Germinal center (tissue), 1 donor: ENCODE measurements around the gene HCLS1.
A peak's percentile ranks its signal among the peaks of the same experiment; 100 is the strongest.
"Not testable (repeated sequence)": the region's sequence is repeated elsewhere in the genome, so short reads cannot be mapped to it uniquely, and the experiment has no call there.

Experiments
- DNase-seq: peaks from one replicate; pipeline ENCODE4 v3.0.0; 2012; ENCODE audit warnings: mixed read lengths, low spot score

Gene HCLS1

DNA sequence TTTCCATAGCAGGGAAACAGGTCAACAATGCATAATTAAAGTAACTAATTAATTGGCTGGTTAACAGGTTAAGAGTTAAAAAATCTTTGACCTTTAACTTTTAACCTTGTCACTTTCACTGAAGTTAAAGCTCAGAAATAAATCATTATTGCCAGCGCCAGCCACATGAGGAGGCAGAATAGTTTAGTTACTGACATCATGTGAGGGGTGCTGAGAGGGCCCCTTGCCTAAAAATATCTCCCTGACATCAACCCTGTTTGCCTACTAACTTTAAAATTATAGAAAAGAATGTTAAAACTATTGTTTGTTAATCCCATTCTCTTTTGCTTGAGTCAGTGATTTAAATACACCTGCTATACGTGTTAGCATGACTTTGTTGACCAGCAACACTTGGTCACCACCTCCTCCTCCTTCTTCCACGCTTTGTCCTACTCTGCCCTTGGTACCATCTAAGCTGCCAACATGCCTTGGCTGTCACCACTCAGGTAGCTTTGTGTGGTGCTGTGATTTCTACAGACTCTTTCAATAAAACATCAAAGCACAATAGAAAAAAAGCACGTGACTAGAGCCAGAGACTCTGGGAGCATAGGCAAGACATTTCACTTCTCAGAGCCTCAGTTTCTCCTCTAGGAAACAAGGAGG, 64.8 kb downstream of the HCLS1 start:
- DNase-seq = no peak

- no peak for DNase-seq
Measured at GRCh38 chr3:121594850-121595249, 65.9 kb downstream of the HCLS1 start.

GRCh38 chr3:121593806-121594205, 66.9 kb downstream of the HCLS1 start:
- not testable (repeated sequence) for DNase-seq

- DNase-seq = peak; percentile 10
Measured at GRCh38 chr3:121592856-121593702, 67.6 kb downstream of the HCLS1 start, which contains the start of gene FBXO40. FBXO40 (plus strand) TSS chr3:121593379; CDS start chr3:121620576, 27,197 bp downstream.

GRCh38 chr3:121584418-121584817, 76.3 kb downstream of the HCLS1 start:
- DNase-seq = no peak

DNA sequence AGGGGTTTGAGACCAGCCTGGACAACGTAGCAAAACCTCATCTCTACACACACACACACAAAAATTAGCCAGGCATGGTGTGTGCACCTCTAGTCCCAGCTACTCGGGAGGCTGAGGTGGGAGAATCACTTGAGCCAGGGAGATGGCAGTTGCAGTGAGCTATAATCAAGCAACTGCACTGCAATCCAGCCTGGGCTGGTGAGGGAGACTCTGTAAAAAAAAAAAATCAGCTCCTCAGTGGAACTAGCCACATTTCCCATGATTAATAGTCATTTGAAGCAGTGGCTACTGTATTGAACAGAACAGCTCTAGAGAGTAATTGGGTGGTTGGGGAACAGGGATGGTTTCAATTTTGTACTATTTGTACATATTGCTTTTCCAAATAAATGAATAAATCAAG, 79.0 kb downstream of the HCLS1 start:
- DNase-seq = no peak
